Measurements from ENCODE around the gene IGIP.

IGIP gene

DNA sequence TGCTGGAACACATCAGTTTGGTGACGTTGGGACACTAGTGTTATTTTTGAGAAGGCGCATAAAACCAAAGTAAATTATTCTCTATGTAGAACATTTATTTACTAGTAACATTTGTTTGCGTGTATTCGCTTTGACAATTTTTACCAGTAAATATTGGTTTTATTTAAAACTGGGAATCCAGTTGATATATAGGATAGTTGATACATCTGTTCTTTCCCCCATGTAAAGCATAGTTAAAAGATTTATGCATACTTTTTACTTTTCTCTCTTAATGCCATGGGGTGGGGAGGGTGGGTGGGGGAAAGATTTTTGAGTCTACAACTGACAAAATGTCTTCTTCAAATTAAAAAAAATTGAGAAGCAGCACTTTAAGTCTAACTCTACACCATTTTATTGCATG, at the start of gene IGIP:
Gene IGIP, plus strand, starts transcription at position 301 of the 400 bp plus-strand sequence. CDS start 2,540 bp downstream, outside the sequence.
- ATAC-seq (replicated peaks) (no peak), DNase-seq (no peak)
- no peak within 1 kb of the TSS for H3K4me3 Mint-ChIP-seq
- H3K27ac Mint-ChIP-seq: no peak within 1 kb of the TSS
- no peaks in the 10 kb centered on the region for H3K36me3 Mint-ChIP-seq
- peaks cover 15% of the 10 kb centered on the region in 2 donors for H3K4me1 Mint-ChIP-seq
- H3K27me3 Mint-ChIP-seq: no peaks in the 10 kb centered on the region
- no peaks in the 10 kb centered on the region for H3K9me3 Mint-ChIP-seq

- Mint-ChIP-seq H3K9me3 (no peaks in the 10 kb centered on the region), H3K27ac (no peak overlapping the region), H3K4me3 (no peak overlapping the region), H3K27me3 (peaks cover 18 to 25% of the 10 kb centered on the region in 2 donors), H3K4me1 (no peaks in the 10 kb centered on the region), H3K36me3 (no peaks in the 10 kb centered on the region)
- ATAC-seq (replicated peaks) (no peak), DNase-seq (no peak)
Measured at GRCh38 chr5:140076142-140076541, 49.6 kb upstream of the IGIP start.

DNA sequence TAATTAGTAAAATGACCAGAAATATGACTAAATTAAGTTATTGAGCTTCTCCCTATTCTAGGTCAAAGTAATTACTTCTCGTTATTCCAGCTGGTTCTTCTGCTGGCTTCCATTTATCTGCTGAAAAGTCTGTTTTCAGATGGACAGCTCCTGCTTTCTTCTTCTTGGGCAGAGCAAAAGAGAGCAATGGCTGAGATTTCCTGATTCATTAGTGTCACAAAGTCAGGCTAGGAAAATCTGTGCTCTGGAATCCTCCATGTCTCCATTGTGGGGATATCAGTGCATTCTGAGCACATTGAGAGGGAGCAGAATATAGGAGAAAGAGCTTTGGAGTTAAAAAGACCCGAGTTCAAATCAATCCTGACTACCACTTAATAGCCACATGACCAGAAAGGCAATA, 48.9 kb upstream of the IGIP start:
- no peaks in the 10 kb centered on the region for H3K4me1 Mint-ChIP-seq
- H3K27ac Mint-ChIP-seq: no peak overlapping the region
- DNase-seq (no peak), ATAC-seq (replicated peaks) (no peak)
- no peak overlapping the region for H3K4me3 Mint-ChIP-seq
- H3K36me3 Mint-ChIP-seq: no peaks in the 10 kb centered on the region
- no peaks in the 10 kb centered on the region for H3K9me3 Mint-ChIP-seq
- peaks cover 14 to 25% of the 10 kb centered on the region in 2 donors for H3K27me3 Mint-ChIP-seq

GRCh38 chr5:140083120-140083519, 42.6 kb upstream of the IGIP start:
- H3K27me3 Mint-ChIP-seq: peaks cover 20 to 39% of the 10 kb centered on the region in 2 donors
- DNase-seq (no peak), ATAC-seq (replicated peaks) (no peak)
- no peaks in the 10 kb centered on the region for H3K36me3 Mint-ChIP-seq
- H3K4me1 Mint-ChIP-seq: no peaks in the 10 kb centered on the region
- no peak overlapping the region for H3K27ac Mint-ChIP-seq
- H3K9me3 Mint-ChIP-seq: no peaks in the 10 kb centered on the region
- no peak overlapping the region for H3K4me3 Mint-ChIP-seq

- Mint-ChIP-seq H3K9me3 (no peaks in the 10 kb centered on the region), H3K27ac (no peak overlapping the region), H3K4me1 (no peaks in the 10 kb centered on the region), H3K4me3 (no peak overlapping the region), H3K36me3 (no peaks in the 10 kb centered on the region), H3K27me3 (peaks cover 20 to 39% of the 10 kb centered on the region in 2 donors)
- no peak for ATAC-seq (replicated peaks)
- DNase-seq: no peak
Measured at GRCh38 chr5:140083650-140084049, 42.1 kb upstream of the IGIP start.

GRCh38 chr5:140084541-140084940, 41.2 kb upstream of the IGIP start:
- H3K27me3 Mint-ChIP-seq: peaks cover 25 to 39% of the 10 kb centered on the region in 2 donors
- no peak for ATAC-seq (replicated peaks)

DNA sequence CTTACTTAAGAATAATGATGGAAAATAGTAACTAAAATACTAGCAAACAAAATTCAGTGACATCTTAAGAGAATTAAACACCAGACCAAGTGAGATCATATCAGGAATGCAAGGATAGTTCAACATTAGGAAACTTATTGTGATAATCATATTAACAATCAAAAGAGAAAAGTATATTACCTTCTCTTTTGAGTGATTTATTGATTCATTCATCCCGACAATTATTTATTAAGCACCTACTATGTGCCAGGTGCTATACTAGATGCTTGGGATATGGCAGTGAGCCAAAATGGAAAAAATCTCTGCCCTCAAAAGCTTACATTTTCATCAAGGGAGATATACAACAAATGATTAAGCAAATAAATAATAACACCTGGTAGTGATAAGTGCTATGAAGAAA, 35.5 kb upstream of the IGIP start:
- DNase-seq (no peak), ATAC-seq (replicated peaks) (no peak)
- Mint-ChIP-seq H3K27ac (no peak overlapping the region), H3K36me3 (peaks cover 7 to 11% of the 10 kb centered on the region in 2 donors), H3K9me3 (peaks cover 12 to 13% of the 10 kb centered on the region in 2 donors), H3K4me1 (no peaks in the 10 kb centered on the region), H3K4me3 (no peak overlapping the region), H3K27me3 (peaks cover 18 to 23% of the 10 kb centered on the region in 2 donors)

More at GRCh38 chr5:140084541-140084940, 41.2 kb upstream of the IGIP start:
- Mint-ChIP-seq H3K27ac (no peak overlapping the region), H3K9me3 (peaks cover 0 to 4% of the 10 kb centered on the region in 2 donors), H3K36me3 (peaks cover 3% of the 10 kb centered on the region in 2 donors), H3K4me1 (no peaks in the 10 kb centered on the region), H3K4me3 (no peak overlapping the region)
- DNase-seq: no peak

DNA sequence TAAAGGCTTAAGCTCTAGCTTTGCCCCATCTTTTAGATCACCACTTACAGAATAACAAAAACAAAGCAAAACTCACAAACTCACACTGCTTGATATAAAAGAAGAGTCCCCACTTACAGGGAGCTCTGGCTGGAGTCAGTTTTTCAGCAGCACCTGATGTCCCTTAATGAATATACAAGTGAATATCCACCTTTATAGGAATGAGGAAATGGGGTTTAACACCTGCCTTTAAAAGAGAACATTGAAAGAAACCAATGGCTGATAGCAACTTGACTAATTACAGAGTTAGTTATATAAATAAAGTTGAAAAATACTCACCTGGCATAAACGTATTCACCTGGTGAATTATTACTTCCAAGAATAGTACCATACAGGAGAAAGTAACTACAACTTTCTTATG, 32.6 kb upstream of the IGIP start:
- H3K4me3 Mint-ChIP-seq: no peak overlapping the region
- peaks cover 19 to 24% of the 10 kb centered on the region in 2 donors for H3K27me3 Mint-ChIP-seq
- H3K36me3 Mint-ChIP-seq: peaks cover 7 to 11% of the 10 kb centered on the region in 2 donors
- peaks cover 12 to 13% of the 10 kb centered on the region in 2 donors for H3K9me3 Mint-ChIP-seq
- H3K27ac Mint-ChIP-seq: no peak overlapping the region
- no peak for ATAC-seq (replicated peaks)
- H3K4me1 Mint-ChIP-seq: no peaks in the 10 kb centered on the region
- no peak for DNase-seq

- Mint-ChIP-seq H3K36me3 (peaks cover 7 to 11% of the 10 kb centered on the region in 2 donors), H3K4me1 (no peaks in the 10 kb centered on the region), H3K9me3 (peaks cover 12 to 13% of the 10 kb centered on the region in 2 donors), H3K4me3 (no peak overlapping the region), H3K27me3 (peaks cover 19 to 24% of the 10 kb centered on the region in 2 donors), H3K27ac (no peak overlapping the region)
- DNase-seq (no peak), ATAC-seq (replicated peaks) (no peak)
Measured at GRCh38 chr5:140093866-140094265, 31.9 kb upstream of the IGIP start.

DNA sequence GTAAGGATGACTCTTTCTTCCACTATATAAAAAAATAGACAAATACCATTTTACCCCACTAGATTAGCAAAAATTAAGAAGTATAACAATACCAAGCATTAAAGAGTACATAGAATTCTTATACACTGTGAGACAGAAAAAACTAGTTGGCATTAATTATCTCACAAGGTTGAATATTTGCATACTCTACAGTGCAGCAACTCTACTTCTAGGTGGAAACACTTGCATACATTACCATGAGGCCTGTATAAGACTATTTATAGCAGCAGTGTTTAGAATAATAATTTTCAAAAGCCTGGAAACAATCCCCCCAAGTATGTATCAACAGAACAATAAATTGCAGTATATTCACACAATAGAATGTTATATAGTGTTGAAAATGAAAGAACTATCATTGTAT, 30.8 kb upstream of the IGIP start:
- Mint-ChIP-seq H3K27ac (no peak overlapping the region), H3K4me3 (no peak overlapping the region), H3K9me3 (peaks cover 8 to 13% of the 10 kb centered on the region in 2 donors), H3K36me3 (peaks cover 4 to 8% of the 10 kb centered on the region in 2 donors), H3K27me3 (peaks cover 21 to 26% of the 10 kb centered on the region in 2 donors), H3K4me1 (no peaks in the 10 kb centered on the region)
- DNase-seq (no peak), ATAC-seq (replicated peaks) (no peak)

- no peak for DNase-seq
- no peaks in the 10 kb centered on the region for H3K4me1 Mint-ChIP-seq
- H3K27ac Mint-ChIP-seq: no peak overlapping the region
- H3K27me3 Mint-ChIP-seq: peaks cover 22% of the 10 kb centered on the region in 2 donors
- H3K9me3 Mint-ChIP-seq: peaks cover 0 to 3% of the 10 kb centered on the region in 2 donors
- H3K4me3 Mint-ChIP-seq: no peak overlapping the region
- H3K36me3 Mint-ChIP-seq: peaks cover 0 to 4% of the 10 kb centered on the region in 2 donors
- no peak for ATAC-seq (replicated peaks)
Measured at GRCh38 chr5:140101179-140101578, 24.6 kb upstream of the IGIP start.

DNA sequence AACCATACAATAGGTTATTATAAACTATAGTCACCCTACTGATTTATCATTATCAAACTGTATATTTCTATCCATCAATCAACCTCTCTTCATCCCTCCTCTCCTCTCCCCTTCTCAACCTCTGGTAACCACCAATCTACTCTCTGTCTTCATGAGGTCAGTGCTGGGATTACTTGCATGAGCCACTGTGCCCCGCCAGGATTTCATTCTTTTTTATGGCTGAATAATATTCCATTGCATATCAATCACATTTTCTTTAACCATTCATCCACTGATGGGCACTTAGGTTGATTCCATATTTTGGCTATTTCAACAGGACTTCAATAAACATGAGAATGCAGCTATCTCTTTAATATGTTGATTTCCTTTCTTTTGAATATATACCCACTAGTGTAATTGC, 22.6 kb upstream of the IGIP start:
- ATAC-seq (replicated peaks): no peak
- peaks cover 18 to 21% of the 10 kb centered on the region in 2 donors for H3K27me3 Mint-ChIP-seq

DNA sequence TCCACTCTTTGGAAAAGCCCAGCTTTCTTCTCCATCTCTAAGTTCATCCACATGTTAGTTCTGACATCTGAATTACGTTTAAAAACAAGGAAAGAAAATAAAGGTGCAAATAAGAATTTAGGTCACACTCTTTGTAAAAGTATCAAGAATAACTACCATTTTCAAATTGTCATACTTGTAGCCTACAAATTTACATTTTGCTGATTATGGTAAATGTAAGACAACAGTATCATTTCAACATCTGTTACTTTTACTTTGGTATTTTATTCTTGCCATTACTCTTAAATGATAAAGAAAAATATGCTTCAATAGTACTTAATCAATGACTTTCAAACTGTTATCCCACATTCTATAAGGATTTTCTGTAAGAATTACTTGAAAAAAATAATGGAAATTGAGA, 21.6 kb upstream of the IGIP start:
- H3K4me3 Mint-ChIP-seq: no peak overlapping the region
- peaks cover 0 to 3% of the 10 kb centered on the region in 2 donors for H3K9me3 Mint-ChIP-seq
- H3K27me3 Mint-ChIP-seq: peaks cover 20 to 24% of the 10 kb centered on the region in 2 donors
- DNase-seq (no peak), ATAC-seq (replicated peaks) (no peak)
- H3K36me3 Mint-ChIP-seq: peaks cover 0 to 4% of the 10 kb centered on the region in 2 donors
- H3K4me1 Mint-ChIP-seq: peaks cover 11 to 17% of the 10 kb centered on the region in 2 donors
- H3K27ac Mint-ChIP-seq: no peak overlapping the region

More for the DNA sequence above, 22.6 kb upstream of the IGIP start:
- Mint-ChIP-seq H3K36me3 (peaks cover 0 to 4% of the 10 kb centered on the region in 2 donors), H3K27ac (no peak overlapping the region), H3K9me3 (peaks cover 0 to 3% of the 10 kb centered on the region in 2 donors), H3K4me3 (no peak overlapping the region), H3K4me1 (peaks cover 5 to 8% of the 10 kb centered on the region in 2 donors)
- DNase-seq: no peak

DNA sequence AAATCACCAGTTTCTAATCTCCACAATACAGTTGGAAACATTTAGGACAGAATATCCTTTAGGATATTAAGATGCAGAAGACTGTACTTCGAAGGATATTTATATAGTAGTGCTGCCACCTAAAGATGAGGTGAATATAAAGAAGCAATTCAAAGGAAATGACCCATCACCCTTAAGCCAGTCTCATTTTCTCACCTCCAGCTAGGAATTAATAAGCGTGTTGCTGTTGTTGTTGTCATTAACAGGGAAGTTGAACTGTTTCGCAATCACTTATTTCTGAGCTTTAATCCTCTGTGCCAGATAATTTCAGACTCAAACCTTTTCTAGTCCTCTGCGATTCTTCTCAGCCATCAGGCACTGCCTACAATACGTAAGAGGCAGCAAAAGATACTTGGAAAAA, 19.6 kb upstream of the IGIP start:
- Mint-ChIP-seq H3K36me3 (peaks cover 0 to 4% of the 10 kb centered on the region in 2 donors), H3K4me3 (peak overlapping the region in 1 of 2 donors; percentile 39), H3K27me3 (peaks cover 8 to 12% of the 10 kb centered on the region in 2 donors), H3K9me3 (no peaks in the 10 kb centered on the region), H3K27ac (no peak overlapping the region), H3K4me1 (peaks cover 17 to 20% of the 10 kb centered on the region in 2 donors)
- ATAC-seq (replicated peaks) (no peak), DNase-seq (no peak)

- Mint-ChIP-seq H3K9me3 (no peaks in the 10 kb centered on the region), H3K27ac (peak overlapping the region; percentile 99), H3K27me3 (peaks cover 6 to 11% of the 10 kb centered on the region in 2 donors), H3K4me3 (peak overlapping the region; percentile 94), H3K4me1 (peaks cover 21 to 25% of the 10 kb centered on the region in 2 donors), H3K36me3 (peaks cover 0 to 4% of the 10 kb centered on the region in 2 donors)
- DNase-seq (no peak), ATAC-seq (replicated peaks) (no peak)
Measured at GRCh38 chr5:140106805-140107311, 18.9 kb upstream of the IGIP start.
